Loucy (cell line): Measurements from ENCODE around the gene RFFL.
A peak's percentile ranks its signal among the peaks of the same experiment; 100 is the strongest.

Experiments used
- H2AFZ ChIP-seq: fragments of 200-600 bp; sonication (generic); 2 replicates; pipeline ENCODE4 v1.6.0; 2016; ENCODE audit warnings: antibody characterized with exemption, mild to moderate bottlenecking, low read length, moderate library complexity
- H3F3A ChIP-seq: fragments of 200-600 bp; 2 replicates; pipeline ENCODE4 v1.6.0; 2016; ENCODE audit warnings: antibody characterized with exemption, low read depth, mild to moderate bottlenecking
- H3K27me3 ChIP-seq: fragments of 200-600 bp; sonication (generic); 2 replicates; pipeline ENCODE4 v1.6.1; 2014; ENCODE audit warnings: low read length, mild to moderate bottlenecking; ENCODE audit not compliant: insufficient read depth, poor library complexity, severe bottlenecking
- H3K36me3 ChIP-seq: fragments of 200-600 bp; sonication (generic); 2 replicates; pipeline ENCODE4 v1.6.1; 2016; ENCODE audit warnings: low read length; ENCODE audit not compliant: insufficient read depth
- H3K4me1 ChIP-seq: fragments of 200-600 bp; sonication (generic); 2 replicates; pipeline ENCODE4 v1.5.1; 2014; ENCODE audit warnings: low read length, mild to moderate bottlenecking; ENCODE audit not compliant: insufficient read depth, poor library complexity, severe bottlenecking
- H3K4me2 ChIP-seq: fragments of 200-600 bp; sonication (generic); 2 replicates; pipeline ENCODE4 v1.6.0; 2014; ENCODE audit warnings: antibody characterized with exemption, low read length, low read depth, mild to moderate bottlenecking; ENCODE audit not compliant: poor library complexity, severe bottlenecking
- H3K4me3 ChIP-seq: fragments of 200-600 bp; sonication (generic); 2 replicates; pipeline ENCODE4 v1.5.1; 2014; ENCODE audit warnings: low read length, mild to moderate bottlenecking, mixed read lengths; ENCODE audit not compliant: poor library complexity, severe bottlenecking
- H3K79me2 ChIP-seq: fragments of 200-600 bp; sonication (generic); 2 replicates; pipeline ENCODE4 v1.6.1; 2014; ENCODE audit warnings: low read length; ENCODE audit not compliant: insufficient read depth
- H3K9ac ChIP-seq: fragments of 200-600 bp; sonication (generic); 2 replicates; pipeline ENCODE4 v1.6.0; 2014; ENCODE audit warnings: mild to moderate bottlenecking, low read depth, low read length, moderate library complexity; ENCODE audit not compliant: poor library complexity, severe bottlenecking
- H3K9me2 ChIP-seq: fragments of 200-600 bp; sonication (generic); replicated peaks from 2 replicates; pipeline ENCODE4 v1.6.1; 2016; ENCODE audit warnings: low read depth, low read length, mixed read lengths
- H3K9me3 ChIP-seq: fragments of 200-600 bp; sonication (generic); 2 replicates; pipeline ENCODE4 v1.6.1; 2014; ENCODE audit warnings: mild to moderate bottlenecking, antibody characterized with exemption, low read length, low read depth; ENCODE audit not compliant: insufficient read depth
- H4K20me1 ChIP-seq: fragments of 200-600 bp; sonication (generic); 2 replicates; pipeline ENCODE4 v1.6.0; 2014; ENCODE audit warnings: antibody characterized with exemption, low read length, mild to moderate bottlenecking; ENCODE audit not compliant: insufficient read depth, poor library complexity, severe bottlenecking
- CTCF ChIP-seq: fragments of 200-600 bp; sonication (generic); conservative IDR thresholded peaks from 2 replicates; pipeline ENCODE4 v1.5.1; 2014; ENCODE audit warnings: mild to moderate bottlenecking, antibody characterized with exemption, low read length
- EZH2phosphoT487 ChIP-seq: fragments of 200-600 bp; IDR thresholded peaks from 2 replicates; pipeline ENCODE4 v1.6.1; 2018; ENCODE audit warnings: antibody characterized with exemption, mild to moderate bottlenecking, moderate library complexity, borderline replicate concordance

The RFFL gene

GRCh38 chr17:35086931-35087573, 23.5 kb upstream of the RFFL start:
- H3K9me2 ChIP-seq: no peaks in the 10 kb centered on the region
- peak overlapping the region; percentile 82 for H3K4me2 ChIP-seq
- peak overlapping the region; percentile 92 for H3K4me3 ChIP-seq
- H3K9ac ChIP-seq: peak overlapping the region; percentile 10
- no peak overlapping the region for H2AFZ ChIP-seq
- H3K4me1 ChIP-seq: peaks cover 43% of the 10 kb centered on the region
- H3K27me3 ChIP-seq: no peaks in the 10 kb centered on the region
- H3F3A ChIP-seq: no peaks in the 10 kb centered on the region; the same call in 1 of the 2 replicates
- no peak for TF ChIP-seq CTCF
- no peak for TF ChIP-seq EZH2phosphoT487
- no peaks in the 10 kb centered on the region for H4K20me1 ChIP-seq
- peaks cover 30% of the 10 kb centered on the region; the same call in 1 of the 2 replicates for H3K79me2 ChIP-seq
- H3K9me3 ChIP-seq: no peaks in the 10 kb centered on the region
- no peaks in the 10 kb centered on the region for H3K36me3 ChIP-seq

- Histone ChIP-seq H2AFZ (no peak overlapping the region), H3K9ac (no peak overlapping the region), H4K20me1 (no peaks in the 10 kb centered on the region), H3K9me3 (no peaks in the 10 kb centered on the region), H3K9me2 (no peaks in the 10 kb centered on the region), H3K4me2 (peak overlapping the region; percentile 82), H3K4me1 (peaks cover 47% of the 10 kb centered on the region), H3F3A (no peaks in the 10 kb centered on the region; the same call in 1 of the 2 replicates), H3K36me3 (no peaks in the 10 kb centered on the region), H3K4me3 (no peak overlapping the region), H3K79me2 (peaks cover 30% of the 10 kb centered on the region; the same call in 1 of the 2 replicates), H3K27me3 (no peaks in the 10 kb centered on the region)
- no peak for TF ChIP-seq CTCF
- TF ChIP-seq EZH2phosphoT487: no peak
Observed at GRCh38 chr17:35086164-35086563, 22.7 kb upstream of the RFFL start.

GRCh38 chr17:35084987-35085386, 21.5 kb upstream of the RFFL start:
- H3K79me2 ChIP-seq: peaks cover 30% of the 10 kb centered on the region; the same call in 1 of the 2 replicates
- H3K9ac ChIP-seq: no peak overlapping the region
- H4K20me1 ChIP-seq: no peaks in the 10 kb centered on the region
- no peak overlapping the region for H2AFZ ChIP-seq
- H3K4me1 ChIP-seq: peaks cover 56% of the 10 kb centered on the region
- no peak overlapping the region for H3K4me2 ChIP-seq
- no peaks in the 10 kb centered on the region for H3K9me2 ChIP-seq
- H3K27me3 ChIP-seq: no peaks in the 10 kb centered on the region
- no peaks in the 10 kb centered on the region for H3K9me3 ChIP-seq
- H3F3A ChIP-seq: no peaks in the 10 kb centered on the region; the same call in 1 of the 2 replicates
- no peaks in the 10 kb centered on the region for H3K36me3 ChIP-seq
- H3K4me3 ChIP-seq: no peak overlapping the region
- TF ChIP-seq EZH2phosphoT487: no peak
- no peak for TF ChIP-seq CTCF
